ENCODE data around the gene SEMA5A. TPM values are rescaled to one million over a fixed set of nuclear protein-coding genes. Genes with fewer than 3 reads are reported as not detected.

Gene SEMA5A
- total RNA-seq, 1 donor from 2014 or later = 5.4 TPM

DNA sequence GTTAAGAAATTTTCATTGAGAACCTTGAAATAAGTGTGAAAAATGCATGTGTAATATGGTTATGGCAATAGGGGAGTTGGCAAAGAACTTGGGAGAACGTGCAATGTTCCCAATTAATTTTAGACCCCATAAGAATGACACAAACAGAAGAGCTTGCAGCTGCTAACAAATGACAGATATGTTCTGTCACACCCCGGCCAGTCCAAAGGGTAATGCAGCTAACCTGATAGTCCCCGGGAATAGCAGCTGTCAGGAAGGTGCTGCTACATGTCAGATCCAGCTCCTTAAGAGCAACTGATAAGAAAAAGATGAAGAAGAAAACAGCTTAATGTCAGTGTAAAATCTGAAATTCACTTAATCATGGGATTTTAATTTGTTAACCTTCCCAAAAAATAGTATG, 30.4 kb downstream of the SEMA5A start:
- no peak for DNase-seq (ENCODE audit: extremely low read depth, low read depth, low spot score)

DNA sequence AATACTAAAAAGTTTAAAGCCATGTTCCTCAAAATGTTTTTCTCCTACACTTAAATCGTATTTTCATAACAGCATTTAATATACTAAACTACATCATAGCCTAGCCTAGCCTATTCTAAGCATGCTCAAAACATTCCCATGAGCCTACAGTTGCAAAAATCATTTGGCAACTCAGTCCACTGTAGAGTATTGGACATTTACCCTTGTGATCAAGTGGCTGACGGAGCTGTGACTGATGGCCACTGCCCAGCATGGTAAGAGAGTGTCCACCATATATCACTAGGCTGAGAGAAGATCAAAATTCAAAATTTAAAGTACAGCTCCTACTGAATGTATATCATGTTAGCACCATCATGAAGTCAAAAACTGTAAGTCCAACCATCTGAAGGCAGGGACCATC, 30.9 kb downstream of the SEMA5A start:
- no peak for DNase-seq (ENCODE audit: extremely low read depth, low read depth, low spot score)

DNA sequence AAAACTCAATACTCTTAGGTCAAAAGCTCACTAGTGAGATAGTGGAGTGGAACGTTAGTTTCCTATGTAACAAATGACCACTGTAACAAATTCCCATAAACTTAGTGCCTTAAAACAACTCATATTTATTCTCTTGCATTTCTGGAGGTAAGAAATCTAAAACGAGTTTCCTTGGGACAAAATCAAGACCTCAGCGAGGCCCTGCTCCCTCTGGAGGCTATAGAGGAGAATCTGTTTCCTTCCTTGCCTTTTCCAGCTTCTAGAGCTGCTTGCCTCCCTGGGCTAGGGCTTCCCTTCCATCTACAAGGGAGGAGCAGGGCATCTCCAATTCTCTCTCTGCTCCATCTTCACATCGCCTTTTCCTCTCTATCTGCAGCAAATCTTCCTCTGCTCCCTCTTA, 32.0 kb downstream of the SEMA5A start:
- DNase-seq (ENCODE audit: extremely low read depth, low read depth, low spot score) = no peak

DNA sequence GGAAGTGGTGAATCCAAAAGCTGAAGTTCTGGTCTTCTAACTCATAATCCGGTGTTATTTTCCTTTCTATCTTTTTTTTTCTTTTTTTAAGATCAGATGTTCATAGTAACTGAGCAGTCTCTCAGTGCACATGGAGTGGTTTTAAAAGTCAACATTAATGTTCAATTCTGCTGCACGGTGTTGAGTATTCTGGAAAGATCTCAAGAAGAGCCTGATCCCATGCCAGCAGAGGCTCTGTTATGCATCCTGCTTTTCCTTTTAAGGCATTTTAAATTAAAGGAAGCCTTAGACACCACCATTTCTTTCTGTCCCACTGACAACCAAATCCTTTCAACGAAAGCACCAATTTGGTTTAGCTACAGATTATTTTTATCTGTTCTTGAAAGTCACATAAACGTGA, 33.4 kb downstream of the SEMA5A start:
- no peak for DNase-seq (ENCODE audit: extremely low read depth, low read depth, low spot score)

DNA sequence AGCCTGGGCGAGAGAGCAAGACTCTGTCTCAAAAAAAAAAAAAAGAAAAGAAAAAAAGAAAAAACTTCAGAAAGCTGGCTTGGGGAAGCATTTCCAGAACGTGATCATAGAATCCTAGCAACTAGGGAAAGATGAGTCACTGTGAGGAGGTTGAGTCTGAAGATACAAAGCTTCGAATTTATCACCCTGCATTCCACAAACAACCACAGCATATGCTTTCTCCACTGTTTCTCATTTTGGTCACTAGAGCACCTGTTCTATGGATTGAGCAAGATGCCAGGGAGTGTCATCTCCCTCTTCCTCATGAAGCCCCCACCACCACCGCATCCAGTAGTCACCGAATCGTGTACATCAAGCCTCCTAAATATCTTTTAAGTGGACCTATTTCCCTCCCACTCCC, 37.9 kb downstream of the SEMA5A start:
- no peak for DNase-seq (ENCODE audit: extremely low read depth, low read depth, low spot score)

DNA sequence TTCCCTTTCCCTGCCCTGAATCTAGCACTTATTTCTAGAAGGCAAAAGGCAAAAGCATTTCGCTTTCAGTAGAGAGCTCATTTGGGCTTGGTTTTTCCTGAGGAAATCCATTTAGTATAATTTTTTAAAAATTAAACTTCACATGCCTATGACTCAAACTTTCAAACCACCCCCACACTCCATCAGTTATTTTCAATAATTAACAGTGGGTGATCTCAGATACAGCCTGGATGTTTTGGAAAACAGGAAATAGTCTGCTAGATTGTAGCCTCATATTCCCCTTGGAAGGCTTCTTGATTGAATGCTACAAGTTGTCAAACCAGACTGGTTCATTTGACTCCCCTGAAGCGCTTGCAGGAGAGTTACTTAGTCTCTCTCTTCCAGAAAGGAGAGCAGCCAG, 40.6 kb downstream of the SEMA5A start:
- no peak for DNase-seq (ENCODE audit: extremely low read depth, low read depth, low spot score)

DNA sequence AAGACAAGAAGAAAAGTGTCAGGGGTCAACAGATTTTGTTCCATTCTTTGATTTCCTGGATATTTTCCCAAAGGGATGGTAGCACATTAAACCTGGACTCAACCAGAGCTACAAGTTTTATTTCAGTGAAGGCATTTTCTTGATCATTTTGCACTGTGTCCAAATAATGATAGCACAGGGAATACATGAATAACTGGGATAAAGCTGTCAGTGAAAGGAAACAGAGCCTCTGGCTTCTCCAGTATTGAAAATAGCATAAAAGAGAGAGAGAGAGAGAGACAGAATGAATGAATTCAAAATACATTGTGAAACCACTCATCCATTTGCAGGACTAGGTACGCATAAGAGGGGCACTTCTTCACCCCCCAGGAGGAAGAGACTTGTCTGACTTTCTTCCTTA, 43.0 kb downstream of the SEMA5A start:
- DNase-seq (ENCODE audit: extremely low read depth, low read depth, low spot score) = no peak

DNA sequence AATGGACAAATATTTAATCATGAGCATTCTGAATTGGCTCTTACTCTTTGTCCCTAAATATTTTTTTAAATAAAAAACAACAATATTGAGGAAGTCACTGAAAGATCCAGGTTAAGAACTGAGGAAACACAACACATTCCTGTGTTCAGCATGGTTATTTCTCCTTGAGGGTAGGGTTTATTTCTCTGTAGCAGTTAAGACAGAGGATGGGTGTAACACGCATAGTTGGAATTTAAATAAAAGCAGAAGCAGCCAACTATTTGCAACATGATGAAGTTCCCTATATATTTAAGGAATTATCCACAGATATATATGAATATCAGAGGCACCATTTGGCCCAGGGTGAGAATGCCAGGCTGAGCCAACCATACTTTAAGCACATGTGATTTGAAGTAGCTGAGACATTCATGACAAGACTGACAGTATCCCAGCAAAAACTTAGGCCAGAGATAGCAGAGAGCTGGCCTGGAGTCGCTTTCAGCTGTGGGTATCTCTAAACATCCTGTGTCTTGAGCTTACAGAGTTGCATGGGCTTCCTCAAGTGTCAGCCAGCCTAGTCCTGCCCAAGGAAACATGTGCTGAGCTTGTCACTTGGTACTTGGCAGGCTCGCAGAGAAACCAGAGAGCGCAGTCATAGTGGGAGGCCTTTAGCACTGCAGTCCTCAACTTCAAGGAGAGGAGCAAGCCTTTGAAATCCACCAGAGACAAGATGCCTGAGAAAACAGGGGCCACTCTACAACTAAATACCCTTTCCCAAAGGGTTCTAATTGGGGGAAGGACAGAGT, 43.6 kb downstream of the SEMA5A start:
- DNase-seq (ENCODE audit: extremely low read depth, low read depth, low spot score) = no peak

DNA sequence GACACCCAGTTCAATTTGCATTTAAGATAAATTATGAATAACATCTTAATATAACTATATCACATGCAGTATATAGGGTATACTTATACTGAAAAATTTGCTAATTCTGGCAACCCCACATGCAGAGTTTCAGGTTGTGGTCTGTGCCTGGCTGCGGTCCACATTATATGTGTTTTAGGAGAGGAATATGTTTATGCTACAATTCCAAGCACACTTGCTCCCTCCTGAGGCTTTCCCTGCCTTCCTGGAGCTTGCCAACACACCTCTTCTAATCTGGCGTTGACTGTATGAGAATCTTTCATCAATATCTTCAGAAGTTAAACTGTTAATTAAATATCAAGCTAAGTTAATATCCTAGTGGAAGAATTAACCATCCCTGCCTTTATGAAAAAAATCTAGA, 45.2 kb downstream of the SEMA5A start:
- no peak for DNase-seq (ENCODE audit: extremely low read depth, low read depth, low spot score)

DNA sequence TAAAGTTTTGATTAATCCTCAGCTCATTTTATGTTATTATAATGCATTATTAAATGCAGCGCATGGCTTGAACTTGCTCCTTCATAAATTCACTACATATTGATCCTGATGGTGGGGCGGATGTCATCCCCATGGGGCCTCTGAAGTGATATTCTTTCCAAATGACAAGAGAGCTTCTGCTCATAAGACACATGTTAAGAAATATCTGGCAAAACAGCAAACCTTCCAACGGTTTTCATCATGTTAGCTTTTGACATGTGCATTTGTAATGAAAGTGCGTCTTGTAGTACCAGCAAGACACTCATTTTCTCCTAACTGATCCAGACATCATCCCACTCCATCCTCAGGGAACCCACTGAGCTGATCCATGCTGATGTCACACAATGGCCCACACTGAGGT, 45.7 kb downstream of the SEMA5A start:
- no peak for DNase-seq (ENCODE audit: extremely low read depth, low read depth, low spot score)

DNA sequence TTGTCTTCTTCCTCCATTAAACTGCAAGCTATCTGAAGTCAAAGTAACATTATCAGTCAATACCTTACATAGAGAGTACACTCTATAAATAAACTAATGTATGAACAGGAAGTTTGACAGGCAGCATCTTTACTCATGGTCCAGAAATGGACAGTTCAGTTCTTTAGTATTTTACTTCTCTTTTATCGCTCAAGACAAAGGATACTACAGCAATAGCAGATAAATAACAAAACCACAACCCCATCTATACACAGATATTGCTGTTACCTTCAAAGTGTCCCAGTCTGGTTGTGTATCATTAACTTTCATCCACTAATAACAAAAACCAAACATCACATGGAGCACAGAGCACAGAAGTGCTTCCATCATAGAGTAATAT, 46.4 kb downstream of the SEMA5A start:
- no peak for DNase-seq (ENCODE audit: extremely low read depth, low read depth, low spot score)

DNA sequence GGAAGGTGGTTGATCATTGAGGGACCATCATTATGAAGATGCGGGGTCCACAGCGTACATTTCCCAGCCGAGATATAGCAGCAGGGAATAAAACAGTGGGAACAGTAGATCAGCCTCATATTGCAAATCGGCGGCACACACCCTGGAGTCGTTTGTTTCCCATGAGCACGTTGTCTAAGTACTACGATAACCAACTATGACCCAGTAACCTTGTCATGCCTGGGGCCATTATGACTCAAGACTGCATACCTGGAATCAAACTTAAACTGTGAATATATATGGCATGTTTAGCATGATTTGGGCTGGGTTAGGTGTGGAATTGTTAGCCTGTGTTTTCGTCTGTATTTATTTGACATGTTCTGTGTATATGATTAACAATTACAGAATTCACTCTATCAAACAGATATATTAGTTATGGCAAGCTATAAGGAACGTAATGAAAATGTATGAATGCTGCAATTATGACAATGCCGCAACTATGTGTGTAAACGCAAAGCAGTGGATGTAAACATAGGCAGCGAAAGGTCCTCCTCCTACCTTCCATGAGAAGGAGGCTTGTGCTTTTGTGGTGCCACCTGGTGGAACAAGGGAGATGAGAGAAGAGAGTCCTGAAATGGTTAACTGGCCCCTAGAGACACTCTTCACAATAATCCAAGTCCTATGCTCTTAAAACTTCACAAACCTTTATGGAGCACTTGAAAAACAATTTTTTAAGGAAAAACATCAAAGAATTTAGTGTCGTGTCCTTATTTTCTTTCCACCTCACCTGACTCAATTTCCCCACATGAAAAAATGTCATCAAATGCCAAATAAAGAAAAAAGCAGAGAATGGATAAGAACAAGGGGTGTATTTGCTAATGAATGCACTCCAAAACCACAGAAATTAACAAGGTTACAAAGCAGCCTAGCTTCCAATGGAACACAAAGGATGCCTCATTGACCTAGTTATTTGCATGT, 47.1 kb downstream of the SEMA5A start:
- DNase-seq (ENCODE audit: extremely low read depth, low read depth, low spot score) = no peak

DNA sequence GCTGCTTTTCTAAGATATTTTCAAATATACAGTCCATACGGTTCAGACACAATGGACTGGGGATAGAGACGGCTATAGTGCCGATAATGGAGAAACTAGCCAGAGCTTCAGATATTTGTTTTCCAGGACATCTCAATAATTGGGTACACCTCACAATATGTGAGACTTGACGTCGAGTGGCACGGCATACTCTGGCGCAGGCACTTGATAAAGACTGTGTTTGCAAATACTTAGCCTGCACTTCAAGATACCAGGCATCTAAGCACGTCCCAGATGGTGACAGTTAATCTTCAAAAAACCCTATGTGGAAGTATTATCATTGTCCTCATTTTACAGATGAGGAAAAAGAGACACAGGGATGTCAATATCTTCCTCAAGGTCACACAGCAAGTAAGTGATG, 48.5 kb downstream of the SEMA5A start:
- DNase-seq (ENCODE audit: extremely low read depth, low read depth, low spot score) = no peak

DNA sequence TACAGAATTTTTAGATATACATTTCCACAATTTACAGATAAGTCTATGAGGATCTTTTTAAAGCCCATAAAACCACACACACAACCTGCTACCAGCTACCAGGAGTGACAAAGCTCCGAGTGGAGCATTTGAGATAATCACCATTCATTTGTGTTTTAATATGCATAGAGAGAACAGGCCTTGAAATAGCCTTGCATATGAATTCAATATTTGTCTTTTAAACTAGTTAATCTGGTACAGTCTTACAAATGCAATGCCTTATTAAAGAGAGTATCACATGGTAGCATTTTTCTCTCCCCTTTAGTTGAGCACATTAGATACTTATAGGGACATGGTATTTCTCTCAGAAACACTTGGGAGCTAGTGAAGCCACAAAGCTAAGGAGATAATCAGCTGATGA, 49.1 kb downstream of the SEMA5A start:
- DNase-seq (ENCODE audit: extremely low read depth, low read depth, low spot score) = no peak

DNA sequence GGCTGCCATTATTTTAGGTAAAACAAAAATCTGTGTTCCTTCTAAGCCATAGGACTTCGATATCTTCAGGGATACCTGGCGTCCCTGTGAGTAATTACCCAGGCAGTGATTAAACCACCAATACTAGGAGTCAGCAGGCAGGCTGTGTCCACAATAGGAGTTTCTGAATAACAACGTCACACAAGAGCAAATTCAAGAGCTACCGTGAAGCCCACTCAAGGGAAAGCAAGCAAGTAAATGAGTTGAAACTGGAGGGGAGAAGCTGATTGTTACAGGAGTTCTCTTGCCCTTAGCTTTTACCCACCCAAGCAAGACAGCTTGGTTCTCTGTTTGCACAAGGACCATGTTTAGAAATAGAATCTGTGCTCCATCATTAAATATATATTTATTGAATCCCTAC, 50.8 kb downstream of the SEMA5A start:
- no peak for DNase-seq (ENCODE audit: extremely low read depth, low read depth, low spot score)

DNA sequence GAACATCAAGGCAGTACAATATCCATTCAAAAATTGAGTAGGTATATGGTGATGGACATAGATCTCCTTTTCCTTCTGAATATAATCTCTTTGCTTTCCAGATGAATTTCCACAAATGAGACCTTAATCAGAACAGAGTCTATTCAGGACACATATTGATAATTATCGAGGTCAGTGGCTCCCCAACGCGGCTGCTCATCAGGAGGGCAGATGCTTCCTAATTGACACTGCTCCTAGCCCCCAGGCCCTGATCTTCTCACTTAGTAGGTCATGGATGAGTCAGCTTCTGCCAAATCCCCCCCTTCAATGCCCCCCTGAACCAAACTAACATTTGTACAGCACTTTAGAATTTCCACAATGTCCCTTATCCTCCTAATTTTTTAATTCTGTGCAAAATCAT, 51.6 kb downstream of the SEMA5A start:
- DNase-seq (ENCODE audit: extremely low read depth, low read depth, low spot score) = no peak

DNA sequence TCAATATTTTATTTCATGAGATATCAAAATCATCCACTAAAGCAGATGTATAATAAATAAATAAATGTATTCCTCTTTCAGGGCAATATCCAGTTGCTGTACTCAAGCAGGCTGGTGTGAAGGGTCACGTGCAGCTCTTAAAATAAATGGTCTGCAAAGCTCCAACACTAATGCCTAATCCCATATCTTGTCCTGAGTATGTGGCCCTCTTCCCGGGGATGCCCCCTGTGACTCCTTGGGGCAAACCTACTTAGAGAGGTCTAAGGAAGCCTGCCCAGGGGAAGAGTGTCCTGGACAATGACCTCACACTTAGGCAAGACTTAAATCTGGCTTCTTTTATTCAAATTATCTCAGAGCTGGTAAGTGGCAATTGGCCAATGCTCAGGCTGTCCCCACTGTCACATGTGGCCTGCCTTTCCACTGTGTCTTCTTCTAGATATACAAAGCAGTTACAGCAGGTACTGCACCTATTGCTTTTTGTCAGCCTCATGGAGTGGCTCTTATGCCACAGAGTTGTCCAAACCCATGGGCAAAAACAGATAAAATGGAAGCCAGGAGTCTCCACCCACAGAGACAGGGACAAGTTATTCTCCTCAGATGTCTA, 55.3 kb downstream of the SEMA5A start:
- no peak for DNase-seq (ENCODE audit: extremely low read depth, low read depth, low spot score)

DNA sequence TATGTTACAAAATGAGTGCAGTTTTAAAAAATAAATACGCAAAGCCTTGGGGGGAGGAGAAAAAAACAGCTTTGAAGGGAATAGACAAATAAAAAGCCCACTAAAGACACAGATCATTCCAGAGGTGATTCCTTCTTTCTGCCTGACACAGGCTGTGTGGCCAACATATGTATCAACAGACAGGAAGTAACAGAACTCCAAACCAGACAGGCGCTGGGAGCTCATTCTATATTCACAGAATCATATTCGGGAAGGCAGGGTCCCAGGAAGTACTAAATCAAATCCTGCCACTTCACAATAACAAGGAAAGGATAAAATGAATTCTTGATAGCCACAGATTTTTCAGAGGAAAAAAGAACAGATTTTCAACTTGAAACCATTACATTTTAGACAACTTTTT, 62.1 kb downstream of the SEMA5A start:
- no peak for DNase-seq (ENCODE audit: extremely low read depth, low read depth, low spot score)

DNA sequence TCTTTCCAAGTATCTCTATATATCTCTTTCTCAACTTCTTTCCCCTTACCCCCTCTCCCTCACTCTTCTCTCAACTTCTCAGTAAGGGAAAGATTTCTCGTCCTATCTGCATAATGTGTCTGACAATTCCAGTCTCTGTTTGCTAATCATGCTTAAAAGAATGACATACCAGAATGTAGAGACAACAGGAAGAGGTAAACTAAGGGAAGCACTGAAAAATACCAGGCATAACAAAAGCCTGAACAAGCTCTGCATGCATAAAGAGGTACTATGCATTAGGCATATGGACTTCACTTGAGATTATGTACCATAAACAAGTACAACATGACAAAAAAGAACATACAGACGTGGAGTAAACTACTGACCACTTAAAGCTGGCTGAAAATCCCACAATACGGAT, 62.6 kb downstream of the SEMA5A start:
- DNase-seq (ENCODE audit: extremely low read depth, low read depth, low spot score) = no peak

DNA sequence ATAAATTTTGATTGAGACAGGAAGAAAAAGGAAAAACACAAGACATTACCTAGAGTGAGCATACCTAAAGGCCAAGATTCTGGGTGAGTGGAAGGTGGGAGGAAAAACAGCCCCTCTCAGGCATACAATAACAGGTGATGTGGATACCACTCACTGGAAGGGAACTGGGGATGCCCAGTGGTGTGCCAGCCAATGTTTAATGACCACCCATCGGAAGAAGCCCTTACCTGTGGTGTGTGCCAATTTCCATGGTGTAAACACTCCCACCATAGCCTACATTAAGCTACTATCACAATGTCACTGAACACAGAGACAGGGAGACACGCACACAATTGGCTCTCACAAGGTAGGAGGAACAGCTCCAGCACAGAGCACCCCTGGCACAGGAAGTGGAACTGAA, 63.5 kb downstream of the SEMA5A start:
- DNase-seq (ENCODE audit: extremely low read depth, low read depth, low spot score) = no peak

DNA sequence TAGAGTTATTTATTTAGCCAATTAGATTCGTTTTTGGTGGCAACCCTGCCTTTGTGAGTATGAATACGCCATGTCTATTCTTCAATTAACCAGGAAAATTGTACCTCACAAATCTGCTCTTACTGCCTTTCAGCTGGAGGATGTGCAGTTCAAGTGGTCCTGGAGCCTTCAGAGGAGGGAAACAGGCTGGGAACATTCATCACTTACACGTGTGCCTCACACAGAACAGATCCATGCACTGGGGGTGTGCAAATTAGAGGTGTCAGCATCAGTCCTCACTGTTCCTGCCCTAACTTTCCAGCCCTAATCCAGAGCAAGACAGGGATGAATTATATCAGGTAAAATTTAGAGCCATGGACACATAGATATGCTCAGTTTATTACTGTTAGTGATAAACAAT, 65.4 kb downstream of the SEMA5A start:
- DNase-seq (ENCODE audit: extremely low read depth, low read depth, low spot score) = no peak

DNA sequence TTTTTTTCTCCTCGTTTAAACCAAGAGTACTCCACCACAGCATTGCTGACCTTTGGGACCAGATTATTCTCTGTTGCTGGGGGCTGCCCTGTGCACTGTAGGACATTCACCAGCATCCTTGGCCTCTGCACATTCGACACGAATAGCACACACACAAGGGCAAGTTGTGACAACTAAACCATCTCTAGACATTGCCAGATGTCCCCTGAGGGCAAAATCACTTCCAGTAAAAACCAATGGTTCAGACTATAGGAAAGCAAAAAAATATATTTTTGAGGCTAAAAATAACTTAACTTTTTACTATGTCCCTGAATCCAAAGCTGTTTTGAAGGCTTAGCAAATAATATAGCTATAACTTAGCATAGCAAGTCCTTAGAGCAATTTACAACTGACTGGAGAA, 65.9 kb downstream of the SEMA5A start:
- no peak for DNase-seq (ENCODE audit: extremely low read depth, low read depth, low spot score)

Measured in glomerular endothelial cell (primary cell).